Measurements from ENCODE around the gene FSTL5. TPM values are rescaled to one million over a fixed set of nuclear protein-coding genes. Genes with fewer than 3 reads are reported as not detected.

Gene FSTL5
- total and polyA plus RNA-seq, 2 donors (not counting 3 experiments of a cell fraction or from before 2014, with no cell fraction given), result 1.3 to 1.9 TPM

GRCh38 chr4:161525121-161525520, 638.7 kb downstream of the FSTL5 start:
- dilution Hi-C loops (cut with MboI; ENCODE audit: extremely low pct_ligation_motif_present, low sequenced_read_pairs), result no loop called here

More at GRCh38 chr4:161525121-161525520, 638.7 kb downstream of the FSTL5 start:
- Histone ChIP-seq H2AFZ (ENCODE audit: low read depth, low read length) (no peak overlapping the region), H3K79me2 (ENCODE audit: control insufficient read depth, insufficient read depth, low read length) (no peaks in the 10 kb centered on the region), H3K27me3 (ENCODE audit: control insufficient read depth in 2 of 2, insufficient read depth in 2 of 2, low read length in 2 of 2) (no peaks in the 10 kb centered on the region), H3K4me1 (ENCODE audit: control insufficient read depth, extremely low read depth, insufficient read depth, low read length) (no peaks in the 10 kb centered on the region), H3K4me2 (ENCODE audit: insufficient read depth, low read length) (no peak overlapping the region), H3K9me3 (replicated peaks; ENCODE audit: control insufficient read depth, insufficient read depth, low read length) (no peaks in the 10 kb centered on the region), H3K36me3 (ENCODE audit: control insufficient read depth in 2 of 2, extremely low read depth in 1 of 2, insufficient read depth in 2 of 2, low read length in 2 of 2) (no peaks in the 10 kb centered on the region), H3K9ac (replicated peaks; ENCODE audit: extremely low read depth, insufficient read depth, low read length) (no peak overlapping the region), H3K27ac (ENCODE audit: insufficient read depth, low read depth, low read length) (no peak overlapping the region), H3K9me1 (replicated peaks; ENCODE audit: control insufficient read depth, extremely low read depth, insufficient read depth, low read length) (no peaks in the 10 kb centered on the region), H4K20me1 (replicated peaks; ENCODE audit: control insufficient read depth, extremely low read depth, insufficient read depth, low read length) (no peaks in the 10 kb centered on the region), H3K4me3 (replicated peaks in 1 of 3; ENCODE audit: insufficient read depth in 1 of 3, low read depth in 1 of 3, low read length in 3 of 3) (no peak overlapping the region)
- BruUV-seq (replicated peaks), result no TSS peak
- POLR2A ChIA-PET, result no interaction called here
- DNase-seq (ENCODE audit: low read depth, low spot score) (no peak), FAIRE-seq (peak; percentile 8)
- TF ChIP-seq JUN (IDR thresholded peaks at IDR 0.05; ENCODE audit: borderline replicate concordance, insufficient read depth, insufficient read length, low read depth), result no peak
- TF ChIP-seq FOS (IDR thresholded peaks at IDR 0.05; ENCODE audit: borderline replicate concordance, insufficient read depth, low read length), result no peak
- no peak for TF ChIP-seq POLR2AphosphoS5 (IDR thresholded peaks at IDR 0.05; ENCODE audit: insufficient read depth, low read depth, low read length)
- TF ChIP-seq MAX (IDR thresholded peaks at IDR 0.05; ENCODE audit: insufficient read depth, insufficient read length), result no peak
- TF ChIP-seq POLR2A (IDR thresholded peaks at IDR 0.05; ENCODE audit: low read depth, low read length), result no peak
- TF ChIP-seq MYC (IDR thresholded peaks at IDR 0.05; ENCODE audit: low read depth, low read length), result no peak
- no peak for TF ChIP-seq CTCF (IDR thresholded peaks at IDR 0.05; ENCODE audit: extremely low read depth in 1 of 2, insufficient read depth in 1 of 2, low read depth in 1 of 2, low read length in 2 of 2)
- no peak for TF ChIP-seq EZH2 (IDR thresholded peaks at IDR 0.05; ENCODE audit: borderline replicate concordance, low read depth, low read length, severe bottlenecking)
- no peak for TF ChIP-seq GATA2 (IDR thresholded peaks at IDR 0.05; ENCODE audit: insufficient read depth, insufficient read length, low read depth, low read length)
- intact Hi-C loops (cut with micrococcal nuclease), result no loop called here
- CTCF ChIA-PET, result no interaction called here

All from endothelial cell of umbilical vein (primary cell).